Chondrocyte (in vitro differentiated cells): ENCODE results near the gene GRIK4. TPM values are rescaled to one million over a fixed set of nuclear protein-coding genes. Genes with fewer than 3 reads are reported as not detected.

Experiments
- DNase-seq: peaks from one replicate; pipeline ENCODE4 v3.0.0; 2021; ENCODE audit warnings: mixed read lengths, low spot score
- H3K27ac Mint-ChIP-seq: one replicate; pipeline ENCODE4 v1.8.0; 2021; ENCODE audit warnings: mild to moderate bottlenecking, moderate library complexity, mixed read lengths; ENCODE audit not compliant: unreplicated experiment
- H3K27me3 Mint-ChIP-seq: 2 replicates; pipeline ENCODE4 v1.8.0; 2021; ENCODE audit warnings: low read depth, mixed read lengths
- H3K36me3 Mint-ChIP-seq: 2 replicates; pipeline ENCODE4 v1.8.0; 2021; ENCODE audit warnings: low read depth, mixed read lengths
- H3K4me1 Mint-ChIP-seq: 2 replicates; pipeline ENCODE4 v1.8.0; 2021; ENCODE audit warnings: low read depth, mild to moderate bottlenecking, mixed read lengths
- H3K4me3 Mint-ChIP-seq: one replicate; pipeline ENCODE4 v1.8.0; 2021; ENCODE audit warnings: mild to moderate bottlenecking, moderate library complexity, mixed read lengths; ENCODE audit not compliant: unreplicated experiment
- H3K9me3 Mint-ChIP-seq: 2 replicates; pipeline ENCODE4 v1.8.0; 2021; ENCODE audit warnings: low read depth, mixed read lengths
- total RNA-seq: library from RNA; stranded (reverse); gene quantifications from 3 replicates; pipeline ENCODE4 v1.2.1, GENCODE V29; 2021
- TF ChIP-seq, protein P1 (sequence below): fragments of 200-600 bp; sonication (generic); IDR thresholded peaks from 2 replicates; pipeline ENCODE4 v1.5.0; 2021; ENCODE audit warnings: antibody characterized with exemption, mild to moderate bottlenecking, moderate library complexity

The GRIK4 gene
- total RNA-seq, 1 donor from 2014 or later: 0.37 TPM

DNA sequence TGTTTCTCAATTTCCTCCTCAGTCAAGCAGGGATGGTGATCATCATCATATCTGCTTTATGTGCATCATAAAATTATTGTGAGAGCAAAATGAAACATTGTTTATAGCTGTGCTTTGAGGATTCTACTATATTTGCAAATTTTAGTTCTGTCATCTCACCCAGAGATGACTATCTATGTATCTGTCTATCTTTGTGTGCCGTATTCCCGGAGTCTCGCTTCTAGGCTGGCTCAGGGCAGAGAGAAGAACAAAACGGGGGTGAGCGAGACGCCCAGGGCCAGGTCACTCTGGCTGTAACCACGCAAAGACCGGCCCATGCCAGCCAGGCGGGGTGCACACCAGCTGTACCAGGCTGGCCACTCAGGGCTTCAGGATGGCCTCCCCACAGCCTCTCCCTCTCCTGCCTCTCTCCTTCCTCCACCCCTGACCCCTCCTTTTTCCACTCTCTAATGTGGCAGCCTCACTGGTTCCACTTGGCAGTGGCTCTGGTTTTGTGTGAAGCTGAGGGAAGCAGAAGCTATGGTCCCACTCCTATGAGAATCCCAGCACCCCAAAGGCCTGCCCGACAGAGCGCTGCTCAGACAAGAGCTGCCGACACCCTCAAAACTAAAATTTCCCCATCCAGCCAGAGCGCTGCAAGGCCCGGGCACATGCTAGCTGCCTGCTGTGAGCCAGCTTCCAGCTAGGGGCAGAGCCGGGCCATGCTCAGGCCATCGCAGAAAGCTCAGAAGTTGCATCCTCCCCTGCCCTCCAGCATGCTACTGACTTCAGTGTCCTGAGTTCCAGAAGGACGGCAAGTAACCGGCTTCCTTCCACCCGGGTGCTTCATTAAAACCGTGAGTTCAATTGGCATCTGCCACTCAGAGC is 372.8 kb downstream of the GRIK4 start:
- Mint-ChIP-seq H3K9me3 (peaks cover 12% of the 10 kb centered on the region), H3K27me3 (peaks cover 11% of the 10 kb centered on the region), H3K36me3 (peaks cover 2% of the 10 kb centered on the region), H3K4me1 (peaks cover 25% of the 10 kb centered on the region), H3K4me3 (no peak overlapping the region), H3K27ac (no peak overlapping the region)
- no peak for DNase-seq
- TF ChIP-seq, protein P1, sequence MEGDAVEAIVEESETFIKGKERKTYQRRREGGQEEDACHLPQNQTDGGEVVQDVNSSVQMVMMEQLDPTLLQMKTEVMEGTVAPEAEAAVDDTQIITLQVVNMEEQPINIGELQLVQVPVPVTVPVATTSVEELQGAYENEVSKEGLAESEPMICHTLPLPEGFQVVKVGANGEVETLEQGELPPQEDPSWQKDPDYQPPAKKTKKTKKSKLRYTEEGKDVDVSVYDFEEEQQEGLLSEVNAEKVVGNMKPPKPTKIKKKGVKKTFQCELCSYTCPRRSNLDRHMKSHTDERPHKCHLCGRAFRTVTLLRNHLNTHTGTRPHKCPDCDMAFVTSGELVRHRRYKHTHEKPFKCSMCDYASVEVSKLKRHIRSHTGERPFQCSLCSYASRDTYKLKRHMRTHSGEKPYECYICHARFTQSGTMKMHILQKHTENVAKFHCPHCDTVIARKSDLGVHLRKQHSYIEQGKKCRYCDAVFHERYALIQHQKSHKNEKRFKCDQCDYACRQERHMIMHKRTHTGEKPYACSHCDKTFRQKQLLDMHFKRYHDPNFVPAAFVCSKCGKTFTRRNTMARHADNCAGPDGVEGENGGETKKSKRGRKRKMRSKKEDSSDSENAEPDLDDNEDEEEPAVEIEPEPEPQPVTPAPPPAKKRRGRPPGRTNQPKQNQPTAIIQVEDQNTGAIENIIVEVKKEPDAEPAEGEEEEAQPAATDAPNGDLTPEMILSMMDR: no peak

GRCh38 chr11:120890609-120891320 is 379.2 kb downstream of the GRIK4 start:
- TF ChIP-seq, protein P1: no peak
- Mint-ChIP-seq H3K36me3 (peaks cover 2% of the 10 kb centered on the region), H3K27me3 (peaks cover 27% of the 10 kb centered on the region), H3K4me1 (no peaks in the 10 kb centered on the region), H3K4me3 (no peak overlapping the region), H3K27ac (no peak overlapping the region), H3K9me3 (peaks cover 12% of the 10 kb centered on the region)
- no peak for DNase-seq

- Mint-ChIP-seq H3K36me3 (no peaks in the 10 kb centered on the region), H3K9me3 (no peaks in the 10 kb centered on the region), H3K4me3 (no peak overlapping the region), H3K27ac (no peak overlapping the region), H3K27me3 (peaks cover 30% of the 10 kb centered on the region), H3K4me1 (no peaks in the 10 kb centered on the region)
- no peak for DNase-seq
- TF ChIP-seq, protein P1: no peak
Measured at GRCh38 chr11:120893440-120894201, 382.1 kb downstream of the GRIK4 start.

GRCh38 chr11:120894202-120894985 is 382.8 kb downstream of the GRIK4 start:
- no peaks in the 10 kb centered on the region for H3K4me1 Mint-ChIP-seq
- DNase-seq: no peak
- no peak overlapping the region for H3K27ac Mint-ChIP-seq
- no peaks in the 10 kb centered on the region for H3K36me3 Mint-ChIP-seq
- H3K9me3 Mint-ChIP-seq: no peaks in the 10 kb centered on the region
- H3K27me3 Mint-ChIP-seq: peaks cover 29% of the 10 kb centered on the region
- no peak overlapping the region for H3K4me3 Mint-ChIP-seq
- TF ChIP-seq, protein P1: no peak
